Endometrium (tissue), 2 donors: Measurements from ENCODE around the gene VIT.

ENCODE experiments used
- FAIRE-seq: peaks from 2 replicates; lab custom pipeline; 2012; peaks lifted over from hg19 to GRCh38; lab: Jason Lieb, UNC
- donor health status: control.
- donor health status: control.

VIT gene

DNA sequence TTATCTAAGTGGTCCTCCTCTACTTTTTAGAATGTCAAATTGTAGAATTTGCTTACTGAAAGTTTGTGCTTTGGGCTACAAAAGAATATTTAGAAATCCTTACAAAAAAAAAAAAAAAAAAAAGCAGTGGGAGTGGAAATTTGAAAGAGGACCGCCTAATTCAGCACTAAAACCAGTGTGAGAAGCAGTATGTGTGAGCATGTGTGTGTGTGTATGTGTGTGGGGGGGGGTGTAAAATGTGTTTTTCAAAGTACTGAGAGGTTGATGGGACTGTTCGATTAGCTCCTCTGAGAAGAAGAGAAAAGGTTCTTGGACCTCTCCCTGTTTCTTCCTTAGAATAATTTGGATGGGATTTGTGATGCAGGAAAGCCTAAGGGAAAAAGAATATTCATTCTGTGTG is at the start of gene VIT:
TSS of gene VIT (plus strand) at position 175 of the 400 bp plus-strand sequence. CDS start 19,664 bp downstream, outside the sequence.
- FAIRE-seq, result no peak

DNA sequence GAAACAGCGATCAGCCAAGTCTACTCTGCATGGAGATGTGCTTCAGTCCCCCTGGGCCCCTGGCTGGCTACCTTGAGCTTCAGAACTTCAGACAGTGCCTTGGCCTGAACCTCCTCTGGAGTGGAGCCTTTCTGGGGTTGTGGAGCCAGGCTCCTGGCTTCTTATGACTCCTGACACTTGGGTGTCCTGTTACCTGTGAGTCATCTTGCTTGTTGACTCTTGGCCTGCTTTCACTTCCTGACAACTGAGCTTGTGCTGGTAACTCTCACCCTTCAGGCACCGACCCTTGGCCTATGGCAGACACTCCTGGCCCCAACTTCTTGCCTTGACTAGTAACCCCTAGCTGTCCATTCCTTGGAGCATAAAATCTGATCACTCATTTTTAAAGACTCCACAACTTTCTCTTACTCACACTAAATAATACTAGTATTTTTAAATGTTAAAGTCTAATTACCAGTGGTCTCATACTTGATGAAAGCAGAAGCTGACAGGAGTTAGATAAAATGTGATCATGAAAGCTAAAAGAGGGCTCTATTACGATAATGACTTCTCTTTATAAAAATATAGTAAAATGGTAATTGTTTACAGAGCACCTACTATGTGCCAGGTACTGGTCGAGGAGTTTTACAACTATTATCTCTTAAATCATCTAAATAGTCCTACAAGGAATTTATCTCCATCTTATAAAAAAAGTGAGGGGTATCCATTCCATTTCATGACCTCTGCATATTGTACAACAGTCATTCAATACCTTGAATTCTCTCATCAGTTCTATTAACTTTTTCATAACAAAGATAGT is 46.3 kb upstream of the VIT start:
- FAIRE-seq, result no peak

DNA sequence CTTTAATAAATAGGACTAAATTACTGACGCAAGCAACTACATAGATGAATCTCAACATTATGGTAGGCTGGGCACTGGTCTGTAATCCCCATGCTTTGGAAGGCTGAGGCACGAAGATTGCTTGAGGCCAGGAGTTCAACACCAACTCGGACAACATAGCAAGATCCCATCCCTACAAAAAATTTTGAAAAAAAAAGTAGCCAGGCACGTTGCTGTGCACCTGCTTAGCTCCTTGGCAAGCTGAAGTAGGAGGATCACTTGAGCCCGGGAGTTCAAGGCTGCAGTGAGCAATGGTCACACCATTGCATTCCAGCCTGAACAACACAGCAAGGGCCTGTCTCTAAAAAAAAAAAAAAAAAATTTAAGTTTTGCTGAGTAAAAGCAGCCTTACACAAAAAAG is 43.4 kb upstream of the VIT start:
- no peak for FAIRE-seq

GRCh38 chr2:36653967-36654694 is 42.4 kb upstream of the VIT start:
- no peak for FAIRE-seq

- FAIRE-seq, result no peak
Measured at GRCh38 chr2:36655453-36655852, 41.1 kb upstream of the VIT start.

DNA sequence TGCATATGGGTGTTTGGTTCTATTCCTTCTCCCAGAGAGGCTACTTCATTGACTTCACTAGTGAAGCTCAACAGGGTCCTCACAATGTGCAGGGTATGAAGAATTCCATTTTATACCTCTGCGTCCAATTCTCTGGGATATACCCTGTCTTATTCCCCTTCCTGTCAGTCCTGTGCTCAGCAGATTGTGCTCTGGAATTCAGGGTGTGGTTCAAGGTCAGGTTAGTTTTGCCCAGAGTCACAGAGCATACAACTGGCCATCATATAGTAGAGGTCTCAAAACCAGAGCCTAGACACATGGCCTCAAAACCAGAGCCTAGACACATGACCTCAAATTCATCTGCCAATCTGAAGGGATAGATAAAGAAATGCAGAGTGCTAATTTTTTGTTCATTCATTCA is 38.8 kb upstream of the VIT start:
- no peak for FAIRE-seq

DNA sequence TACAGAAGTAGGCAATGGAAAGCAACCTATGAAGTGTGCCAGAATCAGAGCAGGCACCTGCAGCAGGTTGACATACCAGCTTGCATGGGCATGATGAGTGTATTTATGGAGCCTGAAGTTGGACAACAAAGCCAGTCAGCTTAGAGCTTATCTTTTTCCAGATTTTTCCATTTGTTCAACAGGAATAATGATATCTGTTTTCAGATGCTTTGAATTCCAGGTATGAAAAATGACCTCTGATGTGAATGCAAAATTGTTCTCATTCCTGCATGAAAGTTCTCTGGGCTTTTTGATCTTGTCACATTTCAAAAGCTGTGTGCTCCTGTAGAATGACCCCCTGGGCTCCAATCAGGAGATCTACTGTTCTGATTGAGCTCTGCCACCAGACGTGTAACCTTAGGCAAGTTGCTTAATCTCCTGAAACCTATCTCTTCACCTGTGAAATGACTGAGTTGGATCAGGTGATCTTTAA is 38.2 kb upstream of the VIT start:
- no peak for FAIRE-seq

- FAIRE-seq, result no peak
Measured at GRCh38 chr2:36659218-36659617, 37.3 kb upstream of the VIT start.

- FAIRE-seq, result no peak
Measured at GRCh38 chr2:36659872-36660312, 36.6 kb upstream of the VIT start.

GRCh38 chr2:36662638-36663037 is 33.9 kb upstream of the VIT start:
- no peak for FAIRE-seq

DNA sequence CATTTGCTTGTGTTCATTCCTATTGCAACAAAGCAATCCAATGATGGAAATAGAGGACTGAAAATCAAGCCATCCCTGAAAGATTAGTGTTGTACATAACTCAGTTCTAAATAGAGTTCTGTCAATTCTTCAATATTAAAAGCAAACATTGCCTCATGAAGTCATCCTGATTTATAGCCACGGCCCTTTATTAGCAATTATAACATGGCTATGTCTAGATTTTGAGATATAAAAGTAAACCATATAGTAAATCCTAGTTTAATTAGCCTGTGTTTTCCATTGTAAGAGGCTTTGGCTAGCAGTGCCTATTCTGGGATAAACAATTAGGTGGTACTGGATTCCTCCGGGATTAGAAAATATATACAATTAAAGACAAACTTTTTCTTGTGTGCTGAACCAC is 33.2 kb upstream of the VIT start:
- no peak for FAIRE-seq

- FAIRE-seq, result peak; percentile 94
Measured at GRCh38 chr2:36663851-36664695, 32.4 kb upstream of the VIT start.

GRCh38 chr2:36664696-36665076 is 31.8 kb upstream of the VIT start:
- FAIRE-seq, result no peak

DNA sequence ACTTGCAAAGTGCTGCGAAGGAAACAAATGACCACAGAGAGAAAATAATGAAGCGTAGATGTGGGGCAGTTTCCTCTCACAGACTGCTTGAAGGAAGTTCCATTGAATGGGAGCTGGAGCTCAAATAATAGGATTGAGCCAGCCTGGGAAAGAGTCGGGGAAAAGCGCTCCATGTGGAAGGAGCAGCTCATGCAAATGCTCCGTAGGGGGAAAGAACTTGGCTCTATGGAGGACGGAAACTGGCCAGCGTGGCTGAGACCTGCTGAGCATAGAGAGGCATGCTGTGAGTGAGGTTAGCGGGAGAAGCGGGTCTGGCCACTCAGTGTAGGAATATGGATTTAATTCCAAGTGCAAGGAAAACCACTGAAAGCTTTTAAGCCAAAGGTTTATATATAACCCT is 28.6 kb upstream of the VIT start:
- no peak for FAIRE-seq

DNA sequence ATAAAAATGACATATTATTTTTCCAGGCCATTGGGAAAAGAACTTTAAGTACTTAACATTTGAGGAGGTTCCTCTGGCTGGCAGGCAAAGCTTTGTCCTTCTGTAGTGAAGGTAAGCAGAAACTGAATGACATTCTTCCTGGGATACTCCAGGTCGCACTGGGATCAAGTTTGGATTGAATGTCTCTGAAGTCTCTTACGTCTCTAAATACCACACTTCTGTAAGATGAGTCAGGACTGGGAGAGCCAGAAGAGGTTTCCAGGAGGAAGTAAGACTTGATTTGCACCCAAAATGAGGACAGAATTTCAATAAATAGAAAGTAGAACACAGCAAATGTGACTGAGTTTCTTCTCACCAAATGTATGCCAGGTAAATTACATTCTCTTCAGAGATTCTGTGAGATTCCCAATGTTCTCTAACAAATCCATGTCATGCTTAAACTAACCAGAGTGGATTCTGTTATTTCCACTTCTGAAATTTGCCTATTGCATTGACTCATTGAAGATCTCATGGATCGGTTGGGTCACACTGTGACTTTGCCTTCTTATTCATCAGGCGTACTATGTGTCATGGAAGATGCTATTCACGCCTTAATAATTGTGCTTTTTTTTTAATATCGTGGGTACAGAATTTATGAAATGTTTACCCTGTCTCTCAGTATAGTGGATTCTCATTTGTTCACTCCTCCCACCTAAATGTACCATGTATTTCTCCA is 25.5 kb upstream of the VIT start:
- no peak for FAIRE-seq

DNA sequence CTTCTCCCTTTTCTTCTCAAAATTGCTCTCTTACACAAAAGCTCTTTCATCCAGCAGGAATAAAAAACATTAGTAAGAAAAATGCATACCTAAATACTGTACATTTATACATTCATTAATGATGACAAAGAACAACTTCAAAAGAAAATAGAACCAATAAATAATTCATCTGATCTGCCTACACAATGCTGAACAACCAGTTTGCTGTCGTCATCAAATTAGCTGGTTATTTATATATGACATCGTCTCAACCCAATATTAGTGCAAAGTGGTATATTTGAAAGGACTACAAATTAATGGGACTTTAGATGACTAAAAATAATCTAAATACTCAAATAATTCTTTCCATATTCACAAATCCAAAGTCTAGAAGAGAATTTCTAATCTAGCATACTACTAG is 24.8 kb upstream of the VIT start:
- no peak for FAIRE-seq

GRCh38 chr2:36672199-36672598 is 24.3 kb upstream of the VIT start:
- FAIRE-seq, result peak; percentile 54

DNA sequence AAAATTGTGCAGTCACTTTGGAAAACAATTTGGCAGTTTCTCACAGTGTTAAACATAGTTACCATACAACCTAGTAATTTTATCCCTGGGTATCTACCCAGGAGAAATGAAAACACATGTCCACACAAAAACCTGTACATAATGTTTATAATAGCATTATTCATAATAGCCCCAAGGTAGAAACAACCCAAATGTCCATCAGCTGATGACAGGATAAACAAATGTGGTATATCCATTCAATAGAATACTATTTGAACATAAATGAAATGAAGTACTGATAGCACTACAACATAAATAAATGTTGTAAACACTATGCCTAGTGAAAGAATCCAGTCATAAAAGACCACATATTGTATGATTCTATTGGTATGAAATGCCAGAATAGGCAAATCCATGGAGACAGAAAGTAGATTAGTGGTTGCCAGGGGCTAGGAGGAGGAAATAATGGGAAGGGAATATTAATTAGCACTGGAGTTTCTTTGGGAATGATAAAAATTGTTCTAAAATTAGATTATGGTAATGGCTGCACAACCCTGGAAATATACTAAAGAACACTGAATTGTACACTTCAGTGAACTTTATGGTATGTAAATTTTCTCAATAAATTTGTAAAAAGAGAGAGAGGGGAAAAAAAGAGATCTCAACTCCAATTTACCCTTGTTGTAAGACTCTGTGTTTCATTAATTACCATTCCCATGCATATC is 20.8 kb upstream of the VIT start:
- FAIRE-seq, result no peak

GRCh38 chr2:36676364-36676763 is 20.1 kb upstream of the VIT start:
- peak; percentile 4 for FAIRE-seq

GRCh38 chr2:36677386-36677785 is 19.1 kb upstream of the VIT start:
- no peak for FAIRE-seq

DNA sequence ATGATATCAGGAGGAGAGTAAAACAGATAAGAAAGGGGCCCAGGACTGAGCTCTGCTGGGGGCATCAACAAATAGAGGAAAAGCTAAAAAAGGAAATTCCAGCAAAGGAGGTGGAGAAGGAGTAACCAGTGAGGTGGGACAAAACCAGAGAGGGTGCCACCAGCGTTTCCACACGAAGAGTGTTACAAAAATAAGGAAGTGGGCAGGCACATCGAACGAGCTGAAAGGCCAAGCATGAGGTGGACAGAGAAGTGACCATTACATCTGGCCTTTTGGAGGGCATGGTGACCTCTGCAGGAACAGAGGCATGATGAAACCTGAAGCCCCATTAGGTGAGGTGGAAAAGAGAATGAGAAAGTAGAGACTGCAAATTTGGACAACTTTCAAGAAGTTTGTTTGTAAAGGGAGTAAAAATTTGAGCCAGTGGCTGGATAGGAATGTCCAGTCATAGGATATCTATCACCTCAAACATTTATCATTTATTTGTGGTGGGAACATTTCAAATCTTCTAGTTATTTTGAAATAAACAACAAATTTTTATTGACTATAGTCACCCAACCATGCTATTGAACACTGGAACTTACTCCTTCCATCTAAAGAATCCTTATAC is 18.4 kb upstream of the VIT start:
- FAIRE-seq, result no peak
